NCI-H146 treated with DMSO at 0.1 percent for 48 hours (cell line): Measurements from ENCODE around the gene MDH1B.
"Not testable (repeated sequence)": the region's sequence is repeated elsewhere in the genome, so short reads cannot be mapped to it uniquely, and the experiment has no call there.

Source experiments
- DNase-seq: peaks from one replicate; lab custom pipeline; 2025; ENCODE audit not compliant: unreplicated experiment; lab: John Stamatoyannopoulos, UW

MDH1B gene

DNA sequence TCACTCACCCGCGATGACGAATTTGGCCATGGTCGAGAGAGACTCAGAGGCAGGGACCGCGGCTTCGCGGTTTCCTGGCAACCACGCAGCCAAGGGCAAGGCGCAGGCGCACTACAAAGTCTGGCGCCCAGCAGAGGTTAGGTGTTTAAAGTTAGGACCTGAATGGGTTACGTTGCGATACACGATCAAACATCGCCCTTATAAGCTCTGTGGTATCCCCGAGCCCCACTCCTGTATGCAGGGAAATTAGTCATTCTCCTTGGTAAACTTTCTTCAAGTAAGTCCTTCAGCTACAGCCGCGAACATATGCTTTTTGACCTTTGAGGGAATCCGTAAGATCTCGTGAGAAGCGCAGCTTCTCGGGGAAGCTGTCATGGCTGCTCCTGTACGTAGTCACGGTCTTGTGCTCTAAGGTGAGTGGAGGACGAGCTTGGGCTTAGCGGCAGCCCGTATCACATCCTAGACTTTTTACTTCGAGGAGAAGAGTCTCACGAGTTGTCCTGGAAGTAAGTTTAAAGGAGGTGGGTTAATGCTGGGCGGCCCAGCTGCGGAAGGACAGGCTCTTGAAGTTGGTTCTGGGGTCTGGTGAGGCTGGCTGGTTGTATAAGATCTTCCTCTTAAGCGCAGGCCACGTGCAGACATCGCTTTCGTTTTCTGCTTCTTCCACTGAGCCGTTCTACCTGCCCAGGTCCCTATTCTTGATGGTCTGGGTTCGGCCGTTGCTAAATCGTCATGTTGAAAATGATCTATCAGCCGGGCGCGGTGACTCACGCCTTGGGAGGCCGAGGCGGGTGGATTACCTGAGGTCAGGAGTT lies at the start of gene MDH1B, which contains the start of gene FASTKD2:
Gene MDH1B, minus strand, starts transcription at position 87 of the 815 bp plus-strand sequence. Its CDS starts 57 bp downstream, at position 30.
Gene FASTKD2, plus strand, starts transcription at position 365 of the 815 bp plus-strand sequence. CDS start 1,088 bp downstream, outside the sequence.
- DNase-seq = peak; percentile 70

DNA sequence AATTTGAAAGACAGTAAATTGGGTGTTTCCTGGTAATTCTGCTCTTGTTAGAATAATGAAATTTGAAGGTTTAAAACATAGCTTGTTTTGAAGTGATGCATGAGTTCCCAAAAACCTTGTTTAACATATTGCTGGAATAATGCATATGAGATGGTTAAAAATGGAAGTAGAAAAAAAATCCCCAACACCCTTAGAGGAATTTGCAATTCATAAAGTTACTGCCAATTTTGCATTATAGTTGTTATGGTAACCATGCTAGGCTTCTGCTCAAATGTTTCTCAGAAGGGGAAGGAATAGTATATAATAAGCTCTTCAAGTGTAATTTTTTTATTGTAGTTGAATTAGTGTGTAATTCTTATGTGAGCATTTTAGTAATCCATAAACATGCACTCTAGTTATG lies 49.4 kb upstream of the MDH1B start:
- DNase-seq = no peak

DNA sequence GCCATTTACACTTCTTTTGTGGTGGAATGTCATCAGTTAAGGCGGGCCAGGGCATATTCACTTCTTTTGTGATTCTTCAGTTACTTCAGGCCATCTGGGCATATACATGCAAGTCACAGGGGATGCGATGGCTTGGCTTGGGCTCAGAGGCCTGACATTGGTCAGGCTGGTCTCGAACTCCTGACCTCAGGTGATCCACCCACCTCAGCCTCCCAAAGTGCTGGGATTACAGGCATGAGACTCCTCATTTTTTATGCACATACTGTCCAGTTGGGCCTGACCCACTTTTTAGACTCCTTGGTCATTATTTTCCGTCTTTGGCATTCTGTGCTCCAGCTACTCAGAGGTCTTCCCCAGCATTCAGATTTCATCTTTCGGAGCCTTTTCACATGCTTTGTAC lies 47.3 kb upstream of the MDH1B start:
- DNase-seq = not testable (repeated sequence)

DNA sequence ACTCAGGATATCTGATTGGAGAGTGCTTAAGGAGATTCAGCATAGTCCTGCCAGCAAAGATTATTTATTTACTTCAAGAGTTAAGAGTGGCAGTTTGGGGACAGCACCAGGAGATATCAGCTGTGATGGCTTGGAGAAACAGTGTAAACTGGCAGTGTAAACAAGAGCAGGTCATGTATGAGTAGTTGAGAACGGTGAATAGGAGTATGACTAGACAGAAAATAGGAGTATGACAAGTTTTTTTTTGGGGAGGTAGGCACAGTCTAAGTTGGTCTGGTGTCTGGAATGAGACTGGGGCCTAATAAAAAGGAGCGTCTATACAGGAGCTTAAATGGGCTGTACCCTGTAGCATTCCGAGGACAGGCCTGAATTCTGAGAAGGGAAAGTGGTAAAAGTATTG lies 42.5 kb upstream of the MDH1B start:
- not testable (repeated sequence) for DNase-seq

DNA sequence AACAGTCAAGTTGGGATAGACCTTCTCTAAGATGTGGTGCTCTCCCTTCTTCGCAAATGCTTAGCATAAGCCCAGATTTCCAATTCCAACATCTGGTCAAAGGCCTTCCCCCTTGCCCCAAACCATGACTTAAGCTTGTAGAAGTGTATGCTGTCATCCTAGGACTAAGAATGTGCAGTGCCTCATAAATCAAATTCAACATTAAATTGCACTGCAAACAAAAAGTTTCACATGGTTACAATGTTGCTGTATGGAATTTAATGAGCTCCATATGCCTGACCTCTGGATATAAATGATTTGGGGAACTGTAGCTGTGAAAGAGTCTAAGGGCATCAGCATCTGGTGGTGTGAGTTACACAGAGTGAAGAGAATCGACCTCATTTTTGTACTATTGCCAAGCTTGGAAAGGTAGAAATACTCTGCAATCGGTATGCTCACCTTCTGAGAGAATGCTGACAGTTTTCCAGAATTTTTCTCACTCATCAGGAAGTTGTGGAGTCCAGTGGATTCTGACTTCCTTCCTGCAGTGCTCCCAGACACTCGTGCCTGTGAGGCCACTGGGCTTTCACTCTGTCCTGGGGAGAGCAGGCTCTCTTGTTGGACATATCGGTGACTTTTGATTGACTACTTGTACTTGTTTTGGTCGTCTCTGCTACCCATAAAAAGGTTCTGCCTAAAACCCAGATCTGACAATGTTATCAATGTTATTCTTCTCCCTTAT lies 40.9 kb upstream of the MDH1B start:
- DNase-seq = no peak

DNA sequence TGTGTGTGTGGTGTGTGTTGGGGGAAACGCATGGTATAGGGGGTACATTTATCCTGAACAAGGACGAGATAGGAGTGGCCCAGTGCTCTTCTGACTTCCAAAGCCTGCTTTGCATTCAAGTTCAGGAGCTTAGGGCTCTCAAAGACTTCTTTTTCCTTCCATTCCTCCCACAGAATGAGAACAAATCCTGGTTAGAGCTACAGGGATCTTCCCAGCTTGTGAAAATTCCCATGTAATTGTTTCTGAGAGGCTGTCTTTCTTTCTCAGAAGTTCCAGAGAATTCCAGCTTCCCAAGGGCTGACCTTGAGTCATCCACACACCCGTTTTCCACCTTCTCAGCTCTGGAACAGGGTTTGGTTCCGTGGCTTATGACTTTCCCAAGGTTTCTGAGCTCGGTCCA lies 39.2 kb upstream of the MDH1B start:
- DNase-seq = no peak

DNA sequence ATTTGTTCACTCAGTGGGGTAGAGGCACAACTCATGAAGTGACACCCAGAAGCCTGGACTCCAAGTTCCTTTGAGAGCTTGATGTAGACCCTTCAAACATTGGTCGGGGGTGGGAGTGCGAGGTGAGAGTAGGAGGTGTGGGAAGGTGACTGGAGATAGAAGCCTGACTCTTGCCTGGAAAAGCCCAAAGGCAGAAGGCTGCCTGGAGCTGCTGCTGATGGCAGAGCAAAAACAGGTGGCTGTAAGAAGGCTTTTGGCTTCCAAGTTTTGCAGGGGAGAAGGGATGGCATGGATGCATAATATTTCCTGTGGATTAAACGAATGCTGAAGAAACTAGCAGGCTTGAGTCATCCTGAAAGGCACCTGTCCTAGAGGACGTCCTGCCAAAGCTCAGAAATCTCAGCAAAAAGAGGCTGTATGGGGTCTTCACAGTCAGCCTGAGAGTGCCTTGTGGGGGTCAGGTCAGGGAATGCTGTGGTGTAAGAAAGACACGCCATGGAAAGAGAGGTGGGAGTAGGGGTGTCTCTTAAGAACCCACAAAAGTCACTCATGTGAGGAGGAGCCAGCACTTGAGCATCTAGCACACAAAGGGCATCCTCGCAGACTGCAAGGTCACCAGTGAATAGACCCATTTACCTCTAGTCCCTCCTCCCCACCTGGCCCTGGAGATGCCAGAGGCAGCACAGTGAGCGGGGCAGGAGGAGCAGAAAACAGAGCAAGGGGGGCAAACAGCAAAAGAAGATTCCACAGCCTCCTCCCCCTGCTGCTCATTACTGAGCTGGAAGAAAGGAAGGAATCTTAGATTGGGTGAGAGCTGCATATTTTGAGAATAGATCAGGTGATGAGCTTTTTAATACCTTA lies 37.8 kb upstream of the MDH1B start:
- DNase-seq = no peak

DNA sequence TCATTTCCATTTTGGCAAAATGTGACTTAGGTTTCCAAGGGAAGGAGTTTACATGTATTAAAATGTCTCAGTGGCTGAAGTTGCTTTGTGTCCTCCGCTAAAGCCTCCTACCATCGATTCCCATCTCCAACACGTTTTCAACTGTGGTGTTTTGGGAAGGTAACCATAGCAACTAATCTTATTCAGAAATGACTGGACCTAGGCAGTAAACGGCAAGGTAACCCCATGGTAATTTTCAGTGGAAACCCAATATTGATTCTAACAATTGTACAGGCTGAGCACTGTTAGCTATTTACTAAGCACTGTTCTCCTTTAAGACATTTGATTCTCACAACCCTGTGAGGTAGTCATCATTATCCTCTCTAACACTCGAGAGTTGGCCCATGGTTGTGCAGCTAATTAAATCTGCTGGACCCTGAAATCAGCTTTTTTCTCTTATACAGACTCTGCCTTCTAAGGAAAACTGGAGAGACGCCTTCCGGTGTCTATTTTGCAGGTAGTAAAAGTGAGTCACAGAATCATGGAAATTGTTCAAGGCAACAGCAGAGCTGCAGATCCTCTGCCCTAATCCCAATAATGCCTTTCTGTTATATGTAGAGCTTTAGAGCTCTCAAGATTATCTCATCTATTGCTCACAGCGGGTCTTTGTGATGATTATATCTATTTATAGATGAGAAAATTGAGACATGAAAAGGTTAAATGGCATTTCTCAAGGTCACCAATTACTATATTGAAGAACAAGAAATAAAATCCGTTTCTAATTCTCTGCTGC lies 36.5 kb upstream of the MDH1B start:
- DNase-seq = no peak

DNA sequence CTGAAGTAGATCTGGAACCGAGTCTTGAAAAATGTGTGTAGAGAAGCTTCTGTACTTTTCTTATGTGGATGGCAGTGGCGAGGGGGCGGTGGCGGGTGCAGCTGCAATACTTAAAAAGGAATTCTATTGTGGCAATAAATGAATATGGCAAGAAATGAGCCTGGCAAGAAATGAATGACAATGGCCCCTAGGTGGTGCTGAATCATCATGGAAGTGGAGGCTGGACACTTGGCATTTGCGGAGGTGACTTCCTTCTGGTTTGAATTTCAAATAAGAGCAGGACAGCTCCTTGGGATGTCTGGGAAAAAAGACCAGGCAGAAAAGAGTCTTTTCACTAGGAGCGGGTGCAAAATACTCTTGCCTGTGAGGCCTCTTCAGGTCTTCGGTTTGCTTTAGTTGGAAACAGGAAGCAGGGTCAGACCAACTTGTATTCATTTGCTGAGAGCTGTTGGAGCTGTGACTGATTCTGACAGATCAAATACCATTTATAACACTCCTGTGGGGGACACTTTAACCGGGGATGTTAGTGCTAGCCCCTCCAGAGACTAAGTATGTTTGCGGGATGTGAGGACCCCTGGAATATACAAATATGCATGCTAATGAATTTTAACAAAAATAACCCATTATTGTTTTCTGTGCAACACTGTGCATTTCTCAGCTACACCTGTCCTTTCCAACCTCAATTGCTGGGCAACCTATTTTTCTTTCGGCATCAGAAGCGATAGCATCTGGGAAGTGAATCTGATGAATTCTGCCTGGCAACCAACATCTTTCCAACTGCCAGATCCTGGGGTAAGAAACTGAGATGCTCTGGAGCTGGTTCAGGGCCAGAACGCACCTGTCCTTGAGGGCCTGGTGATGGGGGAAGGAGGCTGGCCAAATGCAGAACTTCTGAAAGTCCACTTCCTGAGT lies 35.6 kb upstream of the MDH1B start:
- DNase-seq = peak; percentile 1

DNA sequence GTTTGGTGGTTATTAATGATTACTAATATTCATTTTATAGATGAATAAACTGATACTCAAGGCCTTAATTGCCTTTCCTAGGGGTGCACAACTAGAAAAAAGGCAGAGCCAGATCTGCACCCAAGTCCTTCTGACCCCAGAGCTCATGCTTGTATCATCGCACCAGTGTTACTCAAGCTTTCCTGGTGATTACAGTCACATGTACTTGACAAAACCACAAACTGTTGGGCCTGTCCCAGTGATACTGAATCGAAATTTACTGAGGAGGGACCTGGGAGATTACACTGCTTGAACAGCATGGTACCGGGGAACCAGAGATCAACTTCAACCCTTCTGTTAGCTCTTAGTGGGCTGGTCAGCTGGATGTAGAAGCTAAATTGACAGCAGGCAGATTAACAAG lies 34.0 kb upstream of the MDH1B start:
- no peak for DNase-seq

DNA sequence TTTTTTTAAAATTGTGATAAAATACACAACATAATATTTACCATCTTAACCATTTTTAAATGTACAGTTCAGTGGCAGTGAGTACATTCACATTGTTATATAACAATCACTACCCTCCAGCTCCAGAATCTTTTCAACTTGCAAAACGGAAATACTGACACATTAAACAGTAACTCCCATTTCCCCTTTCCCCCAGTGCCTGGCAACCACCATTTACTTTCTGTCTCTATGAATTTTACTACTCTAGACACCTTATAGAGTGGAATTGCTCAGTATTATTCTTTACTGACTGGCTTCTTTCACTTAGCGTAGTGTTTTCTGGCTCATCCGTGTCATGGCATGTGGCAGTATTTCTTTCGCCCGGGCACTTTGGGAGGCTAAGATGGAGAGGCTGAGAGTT lies 32.9 kb upstream of the MDH1B start:
- DNase-seq = no peak

DNA sequence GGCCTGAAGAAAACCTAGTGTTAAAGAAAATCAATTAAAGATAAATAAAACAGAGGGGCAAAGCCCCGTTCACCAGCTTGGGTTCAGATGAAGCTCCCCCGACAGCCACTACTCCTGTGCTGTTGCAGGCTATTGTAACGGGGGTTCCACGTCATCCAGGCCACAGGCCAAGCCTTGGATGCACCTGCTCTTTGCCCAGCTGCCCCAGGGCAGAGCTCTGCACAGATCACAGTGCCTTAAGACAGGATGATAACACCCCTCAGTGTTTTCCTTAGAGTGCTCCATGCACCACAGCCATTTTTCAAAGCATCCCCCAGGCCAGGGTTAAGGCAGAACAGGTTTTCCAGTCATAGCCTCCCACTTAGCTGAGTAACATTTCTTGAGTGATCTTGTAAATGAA lies 32.2 kb upstream of the MDH1B start:
- DNase-seq = no peak

DNA sequence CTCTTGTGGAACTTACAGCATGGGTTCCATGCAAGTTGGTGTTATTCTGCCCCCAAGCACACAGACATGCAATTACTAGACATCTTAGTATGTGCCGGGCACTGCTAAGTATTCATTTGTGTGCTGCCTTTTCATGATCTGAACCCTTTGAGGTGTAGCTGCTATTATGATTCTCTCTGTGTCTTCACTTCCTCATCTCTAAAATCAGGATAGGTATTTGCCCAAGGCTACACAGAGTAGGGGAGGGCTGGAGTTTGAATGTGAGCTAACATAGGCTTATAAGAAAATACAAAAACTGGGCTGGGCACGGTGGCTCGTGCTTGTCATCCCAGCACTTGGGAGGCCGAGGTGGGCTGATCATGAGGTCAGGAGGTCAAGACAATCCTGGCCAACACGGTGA lies 27.5 kb upstream of the MDH1B start:
- no peak for DNase-seq

DNA sequence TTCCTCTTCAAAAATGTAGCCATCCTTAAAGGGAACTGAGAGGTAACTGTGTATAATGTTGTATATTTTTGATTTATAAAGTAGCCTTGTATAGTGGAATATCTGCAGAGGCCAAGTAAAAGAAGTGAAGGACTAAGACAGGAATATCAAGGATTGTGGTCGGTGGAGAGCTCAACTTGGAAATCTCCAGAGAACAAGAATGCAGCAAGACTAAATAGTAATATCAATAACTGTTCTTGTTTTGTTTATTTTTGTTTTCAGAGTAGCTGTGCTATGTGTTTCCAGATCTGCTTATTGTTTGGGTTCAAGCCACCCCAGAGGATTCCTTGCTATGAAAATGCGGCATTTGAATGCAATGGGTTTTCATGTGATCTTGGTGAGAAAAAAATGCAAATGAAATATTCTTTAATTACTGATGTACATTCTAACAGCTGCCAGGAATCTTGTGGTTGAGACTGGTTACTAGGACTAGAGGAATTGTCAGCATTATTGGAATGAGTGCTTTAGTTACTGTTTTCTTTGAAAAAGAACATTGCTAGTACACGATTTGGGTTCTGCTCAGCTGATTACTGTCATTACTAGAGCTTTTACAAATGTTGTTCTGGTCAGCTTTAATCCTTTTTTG lies 25.3 kb upstream of the MDH1B start:
- DNase-seq = no peak

DNA sequence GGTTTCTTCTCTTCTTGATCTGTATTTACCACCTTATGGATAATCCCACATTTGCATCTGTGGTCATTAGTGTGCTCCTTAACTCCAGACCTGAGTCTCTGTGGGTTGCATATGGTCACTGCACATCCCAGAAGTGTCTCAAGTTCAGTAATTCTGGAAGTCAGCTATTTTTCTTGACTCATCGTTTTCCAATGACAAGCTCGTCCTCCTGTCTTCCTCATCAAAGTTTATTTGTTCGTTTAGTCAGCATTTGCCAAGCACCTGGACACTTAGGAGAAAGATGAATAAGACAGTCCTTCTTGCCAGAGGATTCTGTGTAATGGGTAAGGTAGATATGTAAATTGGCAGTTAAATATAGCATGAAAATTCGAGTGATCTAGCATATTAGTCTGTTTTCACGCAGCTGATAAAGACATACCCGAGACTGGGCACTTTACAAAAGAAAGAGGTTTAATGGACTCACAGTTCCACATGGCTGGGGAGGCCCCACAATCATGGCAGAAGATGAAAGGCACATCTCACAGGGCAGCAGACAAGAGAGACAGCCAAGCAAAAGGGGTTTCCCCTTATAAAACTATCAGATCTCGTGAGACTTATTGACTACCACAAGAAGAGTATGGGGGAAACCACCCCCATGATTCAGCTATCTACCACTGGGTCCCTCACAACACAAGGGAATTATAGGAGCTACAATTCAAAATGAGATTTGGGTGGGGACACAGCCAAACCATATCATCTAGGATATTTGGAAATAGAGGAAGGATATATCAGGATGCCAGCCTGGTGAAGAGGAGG lies 19.6 kb upstream of the MDH1B start:
- no peak for DNase-seq

DNA sequence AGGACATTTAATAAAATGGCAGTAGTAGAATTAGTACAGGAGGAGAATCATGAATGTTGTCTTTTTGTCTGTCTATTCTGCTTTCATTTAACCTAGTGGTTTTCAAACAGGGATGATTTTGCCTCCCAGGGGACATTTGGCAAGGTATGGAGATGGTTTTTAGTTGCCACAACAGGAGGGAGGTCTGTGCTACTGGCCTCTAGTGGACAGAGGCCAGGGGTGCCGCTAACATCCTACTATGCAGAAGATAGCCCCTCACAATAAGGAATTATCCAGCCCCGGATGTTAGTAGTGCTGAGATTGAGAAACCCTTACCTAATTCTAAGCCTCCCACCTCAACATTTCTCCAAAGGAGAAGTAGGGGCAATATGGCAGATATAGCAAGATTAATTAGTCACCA lies 18.6 kb upstream of the MDH1B start:
- DNase-seq = no peak

DNA sequence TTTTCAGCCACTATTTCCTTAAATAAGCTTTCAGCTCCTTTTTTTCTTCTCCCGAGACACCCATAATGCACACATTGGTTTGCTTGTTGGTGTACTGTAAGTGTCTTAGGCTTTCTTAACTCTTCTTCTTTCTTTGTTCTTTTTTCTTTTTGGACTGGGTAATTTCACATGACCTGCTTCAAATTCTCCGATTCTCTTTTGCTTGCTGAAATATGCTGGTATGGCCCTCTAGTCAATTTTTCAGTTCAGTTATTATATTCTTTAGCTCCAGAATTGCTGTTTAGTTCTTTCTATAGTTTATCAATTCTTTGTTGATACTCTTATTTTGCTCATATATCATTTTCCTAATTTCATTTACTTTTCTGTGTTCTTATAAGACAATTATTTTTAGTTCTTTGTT lies 15.5 kb upstream of the MDH1B start:
- no peak for DNase-seq

DNA sequence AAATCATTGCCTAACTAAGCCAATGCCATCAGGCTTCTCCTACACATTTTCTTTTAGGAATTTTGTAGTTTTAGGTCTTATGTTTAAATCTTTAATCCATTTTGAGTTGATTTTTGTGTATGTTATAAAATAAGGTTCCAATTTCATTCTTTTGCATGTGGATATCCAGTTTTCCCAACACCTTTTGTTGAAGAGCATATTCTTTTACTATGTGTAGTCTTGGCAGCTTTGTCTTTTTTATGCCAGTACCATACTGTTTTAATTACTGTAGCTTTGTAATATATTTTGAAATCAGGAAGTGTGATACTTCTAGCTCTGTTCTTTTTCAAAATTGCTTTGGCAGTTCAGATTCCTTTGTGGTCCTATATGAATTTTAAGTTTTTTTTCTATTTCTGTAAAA lies 11.3 kb upstream of the MDH1B start:
- no peak for DNase-seq
